Endodermal cell (in vitro differentiated cells): ENCODE data around the gene KIAA1671. TPM values are rescaled to one million over a fixed set of nuclear protein-coding genes. Genes with fewer than 3 reads are reported as not detected.
"Not testable (repeated sequence)": the region's sequence is repeated elsewhere in the genome, so short reads cannot be mapped to it uniquely, and the experiment has no call there.

Experiments used
- DNase-seq: peaks from one replicate; pipeline ENCODE4 v3.0.0-alpha.2; 2017
- H3K27ac ChIP-seq: 2 replicates; pipeline ENCODE4 v1.5.1; 2013; ENCODE audit warnings: mild to moderate bottlenecking, low read depth, low read length, moderate library complexity
- H3K27me3 ChIP-seq: 2 replicates; pipeline ENCODE4 v1.6.1; 2013; ENCODE audit warnings: mild to moderate bottlenecking, low read length, moderate library complexity; ENCODE audit not compliant: insufficient read depth, control insufficient read depth, poor library complexity, severe bottlenecking
- H3K36me3 ChIP-seq: 2 replicates; pipeline ENCODE4 v1.7.0; 2013; ENCODE audit warnings: mild to moderate bottlenecking, low read length, moderate library complexity; ENCODE audit not compliant: control insufficient read depth, insufficient read depth
- H3K4me1 ChIP-seq: one replicate; pipeline ENCODE4 v1.7.0; 2013; ENCODE audit warnings: low read length; ENCODE audit not compliant: control insufficient read depth, insufficient read depth
- H3K4me3 ChIP-seq: 2 replicates; pipeline ENCODE4 v1.5.1; 2013; ENCODE audit warnings: mild to moderate bottlenecking, low read length, moderate library complexity
- H3K9ac ChIP-seq: 2 replicates; pipeline ENCODE4 v1.6.1; 2013; ENCODE audit warnings: mild to moderate bottlenecking, low read length, moderate library complexity; ENCODE audit not compliant: poor library complexity, severe bottlenecking; ENCODE audit errors: extremely low read depth
- H3K9me3 ChIP-seq: 2 replicates; pipeline ENCODE4 v1.6.1; 2013; ENCODE audit warnings: mild to moderate bottlenecking, low read length, moderate library complexity; ENCODE audit not compliant: control insufficient read depth
- H3K27ac Mint-ChIP-seq: 2 replicates; pipeline ENCODE4 v1.8.0; 2020; ENCODE audit warnings: mixed read lengths
- H3K27me3 Mint-ChIP-seq: 2 replicates; pipeline ENCODE4 v1.8.0; 2021; ENCODE audit warnings: mild to moderate bottlenecking, mixed read lengths; ENCODE audit not compliant: insufficient read depth
- H3K36me3 Mint-ChIP-seq: 2 replicates; pipeline ENCODE4 v1.8.0; 2020; ENCODE audit warnings: low read depth, mixed read lengths
- H3K4me1 Mint-ChIP-seq: 2 replicates; pipeline ENCODE4 v1.8.0; 2020; ENCODE audit warnings: mixed read lengths
- H3K4me3 Mint-ChIP-seq: 2 replicates; pipeline ENCODE4 v1.8.0; 2020; ENCODE audit warnings: mild to moderate bottlenecking, moderate library complexity, mixed read lengths
- H3K9me3 Mint-ChIP-seq: 2 replicates; pipeline ENCODE4 v1.8.0; 2020; ENCODE audit warnings: mild to moderate bottlenecking, mixed read lengths
- WGBS, 2 experiments: methylation state at CpG; one replicate each; pipeline versions ENCODE4 v1.1.5 to v1.1.7; 2013; ENCODE audit warnings: missing lambda C conversion rate in 2 of 2, mixed read lengths in 1 of 2; ENCODE audit not compliant: insufficient coverage in 1 of 2, insufficient read length in 1 of 2; 5-methylcytosine and 5-hydroxymethylcytosine counted together
- total RNA-seq, 2 donors: library from RNA; stranded (reverse); fragmentation: NEBNext Ultra II Directional in 1 of 2; extraction: Animal tissue kit (Norgen Biotek cat#: 25700) in 1 of 2; gene quantifications; 2 replicates in 1 of 2; 3 replicates in 1 of 2; pipeline ENCODE4 v1.2.1, GENCODE V29; 2021
- TF ChIP-seq, protein P1 (sequence below): fragments of 200-600 bp; sonication (generic); conservative IDR thresholded peaks from 2 replicates; pipeline ENCODE4 v1.5.0; 2021; ENCODE audit warnings: antibody characterized with exemption, mild to moderate bottlenecking

Gene KIAA1671
- total RNA-seq, 2 donors from 2014 or later, result 38.8 to 43.7 TPM

DNA sequence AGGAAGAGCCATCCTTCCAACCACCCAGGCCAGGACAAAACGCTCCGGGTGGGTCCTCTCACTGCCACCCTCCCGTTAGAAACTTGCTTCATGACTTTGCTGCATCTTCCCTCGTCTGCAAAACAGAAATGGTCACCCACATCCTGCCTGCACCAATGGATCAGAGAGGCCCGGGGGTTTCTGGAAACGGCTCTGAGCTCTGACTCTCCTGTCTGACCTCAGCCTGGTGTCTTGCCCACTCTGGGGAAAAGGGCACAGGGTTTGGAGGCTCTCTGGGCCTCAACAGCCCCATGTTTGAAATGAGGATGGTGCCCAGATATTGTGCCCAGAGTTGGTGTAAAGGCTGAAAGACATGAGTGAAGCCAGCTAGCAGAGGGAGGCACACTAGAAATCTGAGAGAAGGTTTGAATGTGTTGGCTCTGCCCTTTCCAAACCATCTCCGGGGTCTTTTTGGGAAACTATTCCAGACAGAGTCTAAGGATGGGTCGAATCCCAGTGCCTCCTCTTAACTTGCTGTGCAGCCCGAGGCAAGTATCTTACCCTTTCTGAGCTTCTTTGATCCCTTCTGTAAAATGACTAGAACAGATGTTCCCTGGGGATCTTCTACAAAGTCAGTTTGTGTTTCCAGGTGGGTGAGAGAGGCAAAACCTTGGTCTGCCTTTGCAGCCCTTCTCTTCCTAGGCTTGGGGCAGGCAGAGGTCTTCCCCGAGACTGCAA, 249.2 kb downstream of the KIAA1671 start:
- Histone ChIP-seq H3K27me3 (no peaks in the 10 kb centered on the region), H3K4me1 (no peaks in the 10 kb centered on the region), H3K36me3 (peaks cover 7% of the 10 kb centered on the region), H3K27ac (no peak overlapping the region), H3K9ac (no peak overlapping the region), H3K9me3 (no peaks in the 10 kb centered on the region), H3K4me3 (no peak overlapping the region)
- Mint-ChIP-seq H3K36me3 (peaks cover 12% of the 10 kb centered on the region), H3K4me1 (no peaks in the 10 kb centered on the region), H3K9me3 (no peaks in the 10 kb centered on the region), H3K4me3 (no peak overlapping the region), H3K27ac (no peak overlapping the region), H3K27me3 (no peaks in the 10 kb centered on the region)
- no peak for DNase-seq
- TF ChIP-seq, protein P1, sequence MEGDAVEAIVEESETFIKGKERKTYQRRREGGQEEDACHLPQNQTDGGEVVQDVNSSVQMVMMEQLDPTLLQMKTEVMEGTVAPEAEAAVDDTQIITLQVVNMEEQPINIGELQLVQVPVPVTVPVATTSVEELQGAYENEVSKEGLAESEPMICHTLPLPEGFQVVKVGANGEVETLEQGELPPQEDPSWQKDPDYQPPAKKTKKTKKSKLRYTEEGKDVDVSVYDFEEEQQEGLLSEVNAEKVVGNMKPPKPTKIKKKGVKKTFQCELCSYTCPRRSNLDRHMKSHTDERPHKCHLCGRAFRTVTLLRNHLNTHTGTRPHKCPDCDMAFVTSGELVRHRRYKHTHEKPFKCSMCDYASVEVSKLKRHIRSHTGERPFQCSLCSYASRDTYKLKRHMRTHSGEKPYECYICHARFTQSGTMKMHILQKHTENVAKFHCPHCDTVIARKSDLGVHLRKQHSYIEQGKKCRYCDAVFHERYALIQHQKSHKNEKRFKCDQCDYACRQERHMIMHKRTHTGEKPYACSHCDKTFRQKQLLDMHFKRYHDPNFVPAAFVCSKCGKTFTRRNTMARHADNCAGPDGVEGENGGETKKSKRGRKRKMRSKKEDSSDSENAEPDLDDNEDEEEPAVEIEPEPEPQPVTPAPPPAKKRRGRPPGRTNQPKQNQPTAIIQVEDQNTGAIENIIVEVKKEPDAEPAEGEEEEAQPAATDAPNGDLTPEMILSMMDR, result no peak
- WGBS, 2 experiments, result 82% methylated on average over 8 to 10 of the region's 10 CpGs

DNA sequence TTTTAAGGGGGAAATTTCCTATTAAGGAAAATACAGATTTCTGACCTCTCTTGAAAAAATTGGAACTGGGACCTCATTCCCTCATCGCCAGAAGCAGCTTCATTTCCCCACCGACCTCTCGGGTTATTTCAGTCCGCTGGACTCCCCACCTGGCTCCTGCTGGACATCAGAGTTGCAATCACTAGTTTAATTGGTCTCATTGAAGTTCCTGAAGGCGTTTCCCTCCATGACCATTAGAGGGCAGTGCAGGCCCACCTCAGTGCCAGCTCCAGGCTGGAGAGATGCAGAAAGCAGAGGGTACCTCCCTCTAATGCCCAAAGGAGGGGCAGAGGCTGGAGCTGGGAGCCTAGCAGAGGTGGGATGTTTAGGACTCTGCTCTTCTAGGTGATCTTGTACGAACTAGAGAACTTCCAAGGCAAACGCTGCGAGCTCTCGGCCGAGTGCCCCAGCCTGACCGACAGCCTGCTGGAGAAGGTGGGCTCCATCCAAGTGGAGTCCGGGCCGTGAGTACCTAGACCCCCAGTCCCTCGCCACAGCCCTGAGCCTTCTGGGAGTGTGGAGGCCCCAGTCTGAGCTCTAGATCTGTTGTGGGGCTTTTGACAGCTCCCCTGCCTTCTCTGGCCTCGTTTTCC, 249.9 kb downstream of the KIAA1671 start:
- Mint-ChIP-seq H3K27me3 (no peaks in the 10 kb centered on the region), H3K36me3 (peaks cover 9% of the 10 kb centered on the region), H3K27ac (no peak overlapping the region), H3K4me1 (no peaks in the 10 kb centered on the region), H3K9me3 (no peaks in the 10 kb centered on the region), H3K4me3 (no peak overlapping the region)
- no peak overlapping the region for H3K4me3 ChIP-seq
- H3K9me3 ChIP-seq, result no peaks in the 10 kb centered on the region
- WGBS, 2 experiments, result 60 to 63% methylated on average over 10 to 15 of the region's 15 CpGs
- no peak overlapping the region for H3K27ac ChIP-seq
- peaks cover 6% of the 10 kb centered on the region for H3K36me3 ChIP-seq
- peak; percentile 94 for DNase-seq
- no peaks in the 10 kb centered on the region for H3K4me1 ChIP-seq
- H3K27me3 ChIP-seq, result no peaks in the 10 kb centered on the region
- H3K9ac ChIP-seq, result no peak overlapping the region
- TF ChIP-seq, protein P1, result peak; percentile 95

DNA sequence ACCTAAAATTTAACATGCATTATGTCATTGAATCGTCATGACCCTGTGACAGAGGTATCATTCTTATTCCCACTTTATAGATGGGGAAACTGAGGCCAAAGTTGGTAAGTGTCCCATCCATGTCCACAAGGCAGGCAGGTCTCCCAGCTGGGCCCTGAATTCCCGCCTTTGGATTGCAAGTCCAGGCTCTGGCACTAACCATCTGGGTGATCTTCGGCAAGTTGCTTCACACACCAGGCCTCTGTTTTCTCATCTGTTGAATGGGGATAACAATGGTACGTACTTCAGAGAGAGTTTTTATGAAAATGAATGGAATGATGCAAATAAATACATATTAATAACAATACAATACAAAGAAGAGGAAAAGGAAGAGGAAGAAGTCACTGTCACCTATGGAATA, 250.6 kb downstream of the KIAA1671 start:
- Histone ChIP-seq H3K9ac (no peak overlapping the region), H3K27ac (no peak overlapping the region), H3K9me3 (no peaks in the 10 kb centered on the region), H3K4me3 (no peak overlapping the region), H3K4me1 (no peaks in the 10 kb centered on the region), H3K27me3 (no peaks in the 10 kb centered on the region), H3K36me3 (peaks cover 6% of the 10 kb centered on the region)
- DNase-seq, result no peak
- TF ChIP-seq, protein P1, result no peak
- 95% methylated on average over 3 of the region's 4 CpGs; no CpG with 5 or more reads in 1 of the 2 experiments for WGBS, 2 experiments
- H3K4me3 Mint-ChIP-seq, result no peak overlapping the region
- no peaks in the 10 kb centered on the region for H3K4me1 Mint-ChIP-seq
- no peaks in the 10 kb centered on the region for H3K27me3 Mint-ChIP-seq
- no peak overlapping the region for H3K27ac Mint-ChIP-seq
- H3K36me3 Mint-ChIP-seq, result peaks cover 4% of the 10 kb centered on the region
- no peaks in the 10 kb centered on the region for H3K9me3 Mint-ChIP-seq

DNA sequence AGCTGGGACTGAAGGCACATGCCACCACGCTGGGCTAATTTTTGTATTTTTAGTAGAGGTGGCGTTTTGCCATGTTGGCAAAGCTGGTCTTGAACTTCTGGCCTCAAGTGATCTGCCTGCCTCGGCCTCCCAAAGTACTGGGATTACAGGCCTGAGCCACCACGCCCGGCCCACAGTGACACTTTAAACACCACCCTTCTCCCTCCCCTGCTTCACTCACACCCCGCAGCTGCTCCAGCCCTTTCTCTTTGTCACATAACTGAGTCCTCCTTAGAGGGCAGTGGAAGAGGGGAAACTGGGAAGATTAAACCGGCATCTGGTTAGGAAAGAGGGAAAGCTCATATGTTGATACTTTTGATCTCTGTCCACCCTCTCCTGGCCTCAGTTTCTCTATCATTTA, 252.0 kb downstream of the KIAA1671 start:
- DNase-seq, H3K9me3 Mint-ChIP-seq, H3K27ac ChIP-seq, H3K9ac ChIP-seq, H3K36me3 Mint-ChIP-seq, H3K9me3 ChIP-seq, H3K4me1 ChIP-seq, H3K4me1 Mint-ChIP-seq, H3K27me3 Mint-ChIP-seq, H3K4me3 Mint-ChIP-seq, H3K36me3 ChIP-seq, H3K27ac Mint-ChIP-seq, H3K4me3 ChIP-seq, H3K27me3 ChIP-seq: not testable (repeated sequence)
- 80 to 85% methylated on average over 2 to 7 of the region's 7 CpGs for WGBS, 2 experiments
